Heart right ventricle (tissue), 16 donors: ENCODE results near the gene MYO1E. TPM values are rescaled to one million over a fixed set of nuclear protein-coding genes. Genes with fewer than 3 reads are reported as not detected.

Source experiments
- ATAC-seq, 8 donors: fragments of 200-7000 bp; cut with Tn5 transposase; one replicate each; pipeline ENCODE4 v1.9.1; 2020; ENCODE audit warnings: mild to moderate bottlenecking in 8 of 8, moderate library complexity in 8 of 8, moderate number of reproducible peaks in 1 of 8
- DNase-seq, 2 donors: peaks; one replicate each; pipeline ENCODE4 v3.0.0-alpha.2; 2020
- H3K27ac ChIP-seq, 10 donors: fragments of 200-600 bp; sonication (generic) in 2 of 10; one replicate each; pipeline versions ENCODE4 v1.5.0 to v1.8.0; 2020 to 2022; ENCODE audit warnings: mild to moderate bottlenecking in 3 of 10
- H3K27me3 ChIP-seq, 7 donors: fragments of 200-600 bp; one replicate each; pipeline ENCODE4 v1.8.0; 2021 to 2022; ENCODE audit warnings: mild to moderate bottlenecking in 2 of 7
- H3K36me3 ChIP-seq, 9 donors: fragments of 200-600 bp; sonication (generic) in 1 of 9; one replicate each; pipeline versions ENCODE4 v1.5.0 to v1.8.0; 2020 to 2022; ENCODE audit warnings: mild to moderate bottlenecking in 2 of 9
- H3K4me1 ChIP-seq, 9 donors: fragments of 200-600 bp; sonication (generic) in 1 of 9; one replicate each; pipeline versions ENCODE4 v1.5.0 to v1.8.0; 2020 to 2022; ENCODE audit warnings: mild to moderate bottlenecking in 4 of 9
- H3K4me3 ChIP-seq, 10 donors: fragments of 200-600 bp; sonication (generic) in 2 of 10; one replicate each; pipeline versions ENCODE4 v1.5.0 to v1.8.0; 2020 to 2022; ENCODE audit warnings: mild to moderate bottlenecking in 7 of 10, moderate library complexity in 2 of 10
- H3K9me3 ChIP-seq, 11 donors: fragments of 200-600 bp in 10 of 11; sonication (generic) in 2 of 11; one replicate each; pipeline versions ENCODE4 v1.5.0 to v1.8.0; 2013 to 2022; ENCODE audit warnings: mild to moderate bottlenecking in 2 of 11, control low read depth in 1 of 11, moderate library complexity in 1 of 11
- CTCF ChIP-seq, 9 donors: fragments of 200-600 bp; sonication (generic) in 2 of 9; IDR thresholded peaks; one replicate each; pipeline versions ENCODE4 v1.5.0 to v1.8.0; 2021 to 2022; ENCODE audit warnings: antibody characterized with exemption in 9 of 9, mild to moderate bottlenecking in 5 of 9, moderate library complexity in 1 of 9
- WGBS, 2 donors: extraction: QIAGEN DNeasy Blood & Tissue Kit; methylation state at CpG; one replicate each; pipeline ENCODE4 v1.1.7; 2013; ENCODE audit warnings: inconsistent platforms in 1 of 2; 5-methylcytosine and 5-hydroxymethylcytosine counted together
- intact Hi-C, 10 donors: fragments of 100-400 bp; cut with DNase I; formaldehyde crosslinking; loops; one replicate each; pipeline versions ENCODE4 v1.11.1 to v1.14.2; 2022
- polyA plus RNA-seq, 2 donors: library from polyadenylated mRNA; stranded (reverse); fragments of 200-250 nt; gene quantifications; one replicate each; pipeline ENCODE4 v1.2.3, GENCODE V29; 2013
- total RNA-seq, 10 donors: library from RNA; stranded (reverse); fragmentation: NEBNext Ultra II Directional in 3 of 10; extraction: Animal tissue kit (Norgen Biotek cat#: 25700) in 3 of 10; gene quantifications; one replicate each; pipeline versions ENCODE4 v1.2.1 to v1.2.4, GENCODE V29; 2021 to 2023
- donor health status: Arrhythmogenic right ventricular cardiomyopathy.
- donor health status: ischemic (EF 13 %, LVEDD 7.1; RV severe dilation, severe dysfunction).
- donor health status: healthy with polysubstance abuse.
- donor health status: DM: no; HTN: yes; CAD: no.
- donor health status: DM: no; HTN: no; CAD: no.
- donor health status: ischemic (EF 25% LVEDD 6.9; RV normal size, moderate dysfunction).
- donor health status: ischemic (EF 25% LVEDD 5.7; RV mildly dilated, moderate dysfunction).
- donor health status: healthy.
- donor health status: DM: yes; HTN: yes; CAD: no.
- donor health status: Ischemic cardiomyopathy.
- donor health status: ischemic (EF 35%, LVEDD 5.7; RV mildly dilated, moderate dysfunction).
- donor health status: nonischemic (EF 11% LVEDD 7.7; RV severe dilation, severe dysfunction).
- donor health status: DM: yes; HTN: yes; CAD: no.
- donor health status: PGD.
- donor health status: ischemic (EF 29% LVEDD 5.4; RV normal size, mild dysfunction).
- donor health status: nonischemic (EF 23%, LVEDD 6.1; RV moderate dilation, normal function).

The MYO1E gene
- total and polyA plus RNA-seq, 12 donors, result 9.3 to 75.3 (median 27.4) TPM

- Histone ChIP-seq H3K27ac (no peak overlapping the region), H3K36me3 (peaks cover 0 to 7% (median 0%) of the 10 kb centered on the region in 9 donors), H3K4me1 (peaks cover 0 to 41% (median 15%) of the 10 kb centered on the region in 9 donors), H3K27me3 (no peaks in the 10 kb centered on the region), H3K4me3 (no peak overlapping the region), H3K9me3 (no peaks in the 10 kb centered on the region)
- ATAC-seq, result no peak
- WGBS, 2 donors, result 90 to 94% methylated on average over 15 of the region's 15 CpGs
- no peak for TF ChIP-seq CTCF (IDR thresholded peaks at IDR 0.05)
- intact Hi-C loops, result no loop called here
- DNase-seq, result no peak
Observed at GRCh38 chr15:59276225-59277178, 96.2 kb downstream of the MYO1E start.

DNA sequence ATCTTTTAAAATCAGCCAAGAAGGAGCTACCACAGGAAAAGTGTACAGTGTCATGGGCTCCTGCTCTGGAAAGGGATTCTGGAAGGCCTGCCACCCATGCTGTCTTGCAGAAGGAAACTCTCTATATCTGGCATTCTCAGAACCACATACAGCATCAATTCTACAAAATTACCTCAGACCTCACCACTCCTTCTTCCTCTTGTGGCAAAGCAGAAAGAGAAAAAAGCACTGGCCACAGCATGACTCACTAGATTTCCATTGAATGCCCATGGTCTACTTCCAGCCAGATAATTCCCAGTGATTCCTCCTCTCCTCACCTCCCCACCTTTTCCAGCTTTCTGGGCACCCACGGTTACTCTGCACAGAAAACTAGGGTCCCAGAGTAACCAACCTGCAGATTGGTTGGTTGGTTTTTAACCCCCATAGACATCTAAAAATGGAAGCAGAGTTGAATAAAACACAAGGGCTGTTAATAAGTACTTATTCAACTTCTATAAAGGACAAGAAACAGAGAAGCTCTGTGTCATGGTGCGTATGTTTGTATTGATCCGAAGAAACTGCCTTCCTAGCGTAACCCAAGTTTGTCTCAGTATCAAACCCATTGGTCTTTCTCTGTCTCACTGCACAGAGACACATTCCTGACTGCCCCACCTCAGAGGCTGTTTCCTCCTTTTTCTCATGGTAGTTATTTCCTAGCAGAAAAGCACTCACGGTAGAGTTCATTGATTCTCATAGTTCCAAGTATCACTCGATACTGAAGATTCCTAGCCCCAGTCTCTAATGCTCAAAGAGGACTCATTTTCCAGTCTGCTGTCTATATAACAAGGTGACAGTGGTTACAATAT is 98.3 kb downstream of the MYO1E start:
- ATAC-seq (peak in 1 of 8 donors; percentile 29), DNase-seq (no peak)
- no peaks in the 10 kb centered on the region for H3K9me3 ChIP-seq
- no peak overlapping the region for H3K4me3 ChIP-seq
- no peaks in the 10 kb centered on the region for H3K27me3 ChIP-seq
- H3K36me3 ChIP-seq, result peaks cover 0 to 25% (median 0%) of the 10 kb centered on the region in 9 donors
- TF ChIP-seq CTCF (IDR thresholded peaks at IDR 0.05), result no peak
- intact Hi-C loops, result no loop called here
- H3K27ac ChIP-seq, result no peak overlapping the region
- WGBS, 2 donors, result 92 to 93% methylated on average over 6 of the region's 6 CpGs
- peaks cover 0 to 41% (median 15%) of the 10 kb centered on the region in 9 donors for H3K4me1 ChIP-seq

DNA sequence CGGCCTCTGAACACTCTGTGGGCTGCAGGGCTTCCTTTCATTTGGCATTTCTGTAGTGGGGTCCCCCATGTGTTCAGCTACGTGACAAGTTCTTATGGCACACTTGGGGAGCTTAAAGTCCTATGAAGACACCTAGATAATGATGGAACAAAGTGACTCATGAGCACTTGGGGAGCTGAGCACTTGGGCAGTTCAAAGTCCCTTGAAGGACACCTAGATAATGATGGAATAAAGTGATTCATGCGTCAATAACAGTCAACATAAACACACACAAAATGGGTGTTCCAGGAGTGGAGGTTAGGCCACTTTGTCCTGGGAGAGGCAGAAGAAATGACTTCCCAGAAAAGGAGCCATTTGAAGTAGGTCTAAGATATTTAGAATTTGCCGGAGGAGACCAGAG is 99.4 kb downstream of the MYO1E start:
- intact Hi-C loops, result no loop called here

More for the DNA sequence above, 99.4 kb downstream of the MYO1E start:
- Histone ChIP-seq H3K36me3 (peaks cover 0 to 31% (median 0%) of the 10 kb centered on the region in 9 donors), H3K4me1 (peaks cover 0 to 35% (median 8%) of the 10 kb centered on the region in 9 donors), H3K27me3 (no peaks in the 10 kb centered on the region), H3K27ac (no peak overlapping the region), H3K9me3 (no peaks in the 10 kb centered on the region), H3K4me3 (no peak overlapping the region)
- WGBS, 2 donors, result 93 to 95% methylated on average over 4 of the region's 4 CpGs
- DNase-seq (no peak), ATAC-seq (no peak)
- no peak for TF ChIP-seq CTCF (IDR thresholded peaks at IDR 0.05)
